H9 (cell line): ENCODE data around the gene SLC24A3. TPM values are rescaled to one million over a fixed set of nuclear protein-coding genes. Genes with fewer than 3 reads are reported as not detected.

Experiments used
- DNase-seq: peaks from one replicate; pipeline ENCODE4 v3.0.0-alpha.2; 2017
- H2AFZ ChIP-seq: one replicate; pipeline ENCODE4 v1.6.1; 2013; ENCODE audit warnings: mild to moderate bottlenecking, low read length, control low read depth, moderate library complexity
- H2AK5ac ChIP-seq: 2 replicates; pipeline ENCODE4 v1.6.1; 2013; ENCODE audit warnings: low read length, control low read depth, mixed read lengths; ENCODE audit not compliant: insufficient read length
- H2BK120ac ChIP-seq: one replicate; pipeline ENCODE4 v1.6.1; 2013; ENCODE audit warnings: low read depth, mild to moderate bottlenecking, low read length, control low read depth, inconsistent platforms; ENCODE audit not compliant: poor library complexity, severe bottlenecking
- H2BK12ac ChIP-seq: 2 replicates; pipeline ENCODE4 v1.6.1; 2013; ENCODE audit warnings: low read length, control low read depth, mixed read lengths, low read depth; ENCODE audit not compliant: insufficient read length
- H2BK15ac ChIP-seq: 2 replicates; pipeline ENCODE4 v1.6.1; 2013; ENCODE audit warnings: low read depth, low read length, control low read depth
- H2BK20ac ChIP-seq: one replicate; pipeline ENCODE4 v1.6.1; 2013; ENCODE audit warnings: low read depth, mild to moderate bottlenecking, low read length, control low read depth, inconsistent platforms; ENCODE audit not compliant: poor library complexity, severe bottlenecking
- H2BK5ac ChIP-seq: 2 replicates; pipeline ENCODE4 v1.6.1; 2013; ENCODE audit warnings: low read length, control low read depth, mixed read lengths; ENCODE audit not compliant: insufficient read length
- H3K14ac ChIP-seq: 2 replicates; pipeline ENCODE4 v1.6.1; 2013; ENCODE audit warnings: low read length, control low read depth; ENCODE audit not compliant: insufficient read depth
- H3K18ac ChIP-seq: 2 replicates; pipeline ENCODE4 v1.6.1; 2013; ENCODE audit warnings: low read depth, mild to moderate bottlenecking, mixed read lengths, low read length, control low read depth; ENCODE audit not compliant: insufficient read length
- H3K23ac ChIP-seq: 2 replicates; pipeline ENCODE4 v1.6.1; 2013; ENCODE audit warnings: low read length, control low read depth, mixed read lengths, low read depth; ENCODE audit not compliant: insufficient read length
- H3K23me2 ChIP-seq: 2 replicates; pipeline ENCODE4 v1.6.1; 2013; ENCODE audit warnings: low read depth, mild to moderate bottlenecking, mixed read lengths, low read length, control low read depth; ENCODE audit not compliant: insufficient read length, poor library complexity, severe bottlenecking
- H3K27ac ChIP-seq: 2 replicates; pipeline ENCODE4 v1.5.1; 2013; ENCODE audit warnings: low read length, control low read depth, mixed read lengths, low read depth; ENCODE audit not compliant: insufficient read length
- H3K27me3 ChIP-seq: 2 replicates; pipeline ENCODE4 v1.6.1; 2013; ENCODE audit warnings: low read length, control low read depth, inconsistent platforms; ENCODE audit not compliant: insufficient read depth
- H3K4ac ChIP-seq: 2 replicates; pipeline ENCODE4 v1.6.1; 2013; ENCODE audit warnings: low read depth, mild to moderate bottlenecking, control low read depth, inconsistent platforms, low read length, moderate library complexity
- H3K4me1 ChIP-seq: 2 replicates; pipeline ENCODE4 v1.6.1; 2013; ENCODE audit warnings: low read length, control low read depth, inconsistent platforms; ENCODE audit not compliant: insufficient read depth
- H3K4me2 ChIP-seq: 2 replicates; pipeline ENCODE4 v1.6.1; 2013; ENCODE audit warnings: low read length, control low read depth, mixed read lengths; ENCODE audit not compliant: insufficient read length, insufficient read depth
- H3K56ac ChIP-seq: 2 replicates; pipeline ENCODE4 v1.6.1; 2013; ENCODE audit warnings: low read depth, mild to moderate bottlenecking, mixed read lengths, low read length, control low read depth; ENCODE audit not compliant: insufficient read length
- H3K79me1 ChIP-seq: 2 replicates; pipeline ENCODE4 v1.6.1; 2013; ENCODE audit warnings: low read depth, mild to moderate bottlenecking, moderate library complexity, low read length, control low read depth, inconsistent platforms; ENCODE audit not compliant: insufficient read depth, poor library complexity, severe bottlenecking
- H3K79me2 ChIP-seq: 2 replicates; pipeline ENCODE4 v1.6.1; 2013; ENCODE audit warnings: low read length, control low read depth, inconsistent platforms; ENCODE audit not compliant: insufficient read depth
- H3K9ac ChIP-seq: 2 replicates; pipeline ENCODE4 v1.6.1; 2013; ENCODE audit warnings: low read length, control low read depth, mixed read lengths; ENCODE audit not compliant: insufficient read length; ENCODE audit errors: extremely low read depth
- H3K9me3 ChIP-seq: one replicate; pipeline ENCODE4 v1.6.1; 2013; ENCODE audit warnings: low read depth, low read length, inconsistent platforms; ENCODE audit not compliant: control insufficient read depth
- H3T11ph ChIP-seq: one replicate; pipeline ENCODE4 v1.6.1; 2013; ENCODE audit warnings: mild to moderate bottlenecking, low read length, control low read depth, inconsistent platforms
- H4K20me1 ChIP-seq: one replicate; pipeline ENCODE4 v1.6.1; 2013; ENCODE audit not compliant: control insufficient read depth, insufficient read length, insufficient read depth
- H4K5ac ChIP-seq: 2 replicates; pipeline ENCODE4 v1.6.1; 2013; ENCODE audit warnings: low read depth, mild to moderate bottlenecking, mixed read lengths, low read length, control low read depth; ENCODE audit not compliant: insufficient read length
- H4K8ac ChIP-seq: replicated peaks from 2 replicates; pipeline ENCODE4 v1.6.1; 2013; ENCODE audit warnings: low read length, control low read depth, mixed read lengths, low read depth; ENCODE audit not compliant: insufficient read length
- H4K91ac ChIP-seq: 2 replicates; pipeline ENCODE4 v1.6.1; 2013; ENCODE audit warnings: low read depth, mild to moderate bottlenecking, moderate library complexity, mixed read lengths, low read length, control low read depth; ENCODE audit not compliant: insufficient read length
- H3K27ac Mint-ChIP-seq, 3 experiments: 2 replicates in 2 of 3; 3 replicates in 1 of 3; pipeline ENCODE4 v1.8.0; 2020 to 2021; ENCODE audit warnings: mixed read lengths in 3 of 3, mild to moderate bottlenecking in 1 of 3, moderate library complexity in 1 of 3
- H3K27me3 Mint-ChIP-seq: 2 replicates; pipeline ENCODE4 v1.8.0; 2021; ENCODE audit warnings: low read depth, mild to moderate bottlenecking, moderate library complexity, mixed read lengths
- H3K36me3 Mint-ChIP-seq, 3 experiments: 2 replicates in 2 of 3; 3 replicates in 1 of 3; pipeline ENCODE4 v1.8.0; 2020 to 2021; ENCODE audit warnings: low read depth in 3 of 3, mixed read lengths in 3 of 3; ENCODE audit not compliant: insufficient read depth in 1 of 3
- H3K4me1 Mint-ChIP-seq, 2 experiments: 2 replicates each; pipeline ENCODE4 v1.8.0; 2020; ENCODE audit warnings: mixed read lengths in 2 of 2
- H3K4me3 Mint-ChIP-seq, 2 experiments: 2 replicates in 1 of 2; 3 replicates in 1 of 2; pipeline ENCODE4 v1.8.0; 2020 to 2021; ENCODE audit warnings: mild to moderate bottlenecking in 2 of 2, mixed read lengths in 2 of 2, moderate library complexity in 1 of 2
- H3K9me3 Mint-ChIP-seq, 2 experiments: 2 replicates in 1 of 2; 3 replicates in 1 of 2; pipeline ENCODE4 v1.8.0; 2020; ENCODE audit warnings: mild to moderate bottlenecking in 2 of 2, mixed read lengths in 2 of 2, moderate library complexity in 1 of 2
- WGBS: extraction: QIAGEN DNeasy Blood & Tissue Kit; methylation state at CpG from one replicate; pipeline ENCODE4 v1.1.7; 2013; ENCODE audit warnings: missing lambda C conversion rate, low lambda C conversion rate, mixed read lengths; ENCODE audit not compliant: insufficient read length; ENCODE audit errors: extremely low coverage; 5-methylcytosine and 5-hydroxymethylcytosine counted together
- total RNA-seq: library from RNA; stranded (reverse); gene quantifications from 2 replicates; pipeline ENCODE4 v1.2.1, GENCODE V29; 2021
- TF ChIP-seq, protein P1 (sequence below): fragments of 200-600 bp; sonication (generic); conservative IDR thresholded peaks from 3 replicates; pipeline ENCODE4 v1.8.0; 2021; ENCODE audit warnings: antibody characterized with exemption, mild to moderate bottlenecking

SLC24A3 gene
- total RNA-seq, 1 experiment from 2014 or later, result 0.83 TPM

DNA sequence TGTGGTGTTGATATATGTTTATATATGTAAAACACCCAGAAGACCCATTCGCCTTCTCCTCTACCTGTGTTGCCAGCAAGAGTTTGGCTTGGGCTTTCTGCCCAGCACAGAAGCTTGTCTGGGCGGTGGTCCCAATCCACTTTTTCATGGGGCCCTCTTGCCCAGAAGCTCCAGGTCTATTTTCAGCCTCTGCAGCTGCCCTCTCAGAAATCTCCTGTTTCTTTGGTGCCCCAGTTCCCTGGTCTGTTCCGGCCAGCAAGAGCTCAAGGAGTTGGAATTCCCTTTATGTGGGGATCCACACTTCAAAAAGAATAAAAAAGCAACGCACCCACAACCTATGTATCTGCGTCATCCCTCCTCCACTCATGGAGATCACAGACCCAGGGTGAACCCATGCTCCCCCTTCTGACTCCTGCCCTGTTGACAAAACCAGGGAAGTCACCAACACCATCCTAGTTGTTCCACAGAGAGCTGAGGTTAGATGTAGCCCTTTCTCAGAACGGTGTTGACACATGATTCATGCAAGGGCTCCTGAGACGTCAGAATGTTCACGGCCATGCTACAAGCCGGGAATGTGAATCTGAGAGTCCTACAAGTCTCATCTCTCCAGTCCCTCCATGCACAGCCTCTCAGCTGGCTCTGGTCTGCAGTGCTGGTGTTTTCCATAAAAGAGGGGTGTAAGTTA is 388.8 kb downstream of the SLC24A3 start:
- Histone ChIP-seq H3K4me1 (no peaks in the 10 kb centered on the region; the same call in 1 of the 2 replicates), H3K9me3 (no peaks in the 10 kb centered on the region), H2BK120ac (no peak overlapping the region), H2BK5ac (no peak overlapping the region), H3K79me2 (no peaks in the 10 kb centered on the region), H4K20me1 (no peaks in the 10 kb centered on the region), H3K27me3 (no peaks in the 10 kb centered on the region), H3K9ac (no peak overlapping the region), H3T11ph (no peak overlapping the region), H3K27ac (no peak overlapping the region), H2BK12ac (no peak overlapping the region), H4K8ac (no peak overlapping the region), H3K4ac (no peak overlapping the region), H3K18ac (no peak overlapping the region), H3K14ac (no peak overlapping the region), H3K23ac (no peak overlapping the region), H3K79me1 (no peaks in the 10 kb centered on the region), H2AFZ (no peak overlapping the region), H2BK15ac (no peak overlapping the region), H4K91ac (no peak overlapping the region), H3K56ac (no peak overlapping the region), H3K23me2 (no peaks in the 10 kb centered on the region), H2AK5ac (no peak overlapping the region), H3K4me2 (no peak overlapping the region), H4K5ac (no peak overlapping the region), H2BK20ac (no peak overlapping the region)
- H3K27ac Mint-ChIP-seq, result peak overlapping the region in 1 of 3 experiments; percentile 55; a peak in 2 of 7 replicates
- H3K27me3 Mint-ChIP-seq, result no peaks in the 10 kb centered on the region; the same call in 1 of the 2 replicates
- H3K4me1 Mint-ChIP-seq, result peaks cover 28 to 38% of the 10 kb centered on the region in 2 experiments
- no peak overlapping the region for H3K4me3 Mint-ChIP-seq
- TF ChIP-seq, protein P1, sequence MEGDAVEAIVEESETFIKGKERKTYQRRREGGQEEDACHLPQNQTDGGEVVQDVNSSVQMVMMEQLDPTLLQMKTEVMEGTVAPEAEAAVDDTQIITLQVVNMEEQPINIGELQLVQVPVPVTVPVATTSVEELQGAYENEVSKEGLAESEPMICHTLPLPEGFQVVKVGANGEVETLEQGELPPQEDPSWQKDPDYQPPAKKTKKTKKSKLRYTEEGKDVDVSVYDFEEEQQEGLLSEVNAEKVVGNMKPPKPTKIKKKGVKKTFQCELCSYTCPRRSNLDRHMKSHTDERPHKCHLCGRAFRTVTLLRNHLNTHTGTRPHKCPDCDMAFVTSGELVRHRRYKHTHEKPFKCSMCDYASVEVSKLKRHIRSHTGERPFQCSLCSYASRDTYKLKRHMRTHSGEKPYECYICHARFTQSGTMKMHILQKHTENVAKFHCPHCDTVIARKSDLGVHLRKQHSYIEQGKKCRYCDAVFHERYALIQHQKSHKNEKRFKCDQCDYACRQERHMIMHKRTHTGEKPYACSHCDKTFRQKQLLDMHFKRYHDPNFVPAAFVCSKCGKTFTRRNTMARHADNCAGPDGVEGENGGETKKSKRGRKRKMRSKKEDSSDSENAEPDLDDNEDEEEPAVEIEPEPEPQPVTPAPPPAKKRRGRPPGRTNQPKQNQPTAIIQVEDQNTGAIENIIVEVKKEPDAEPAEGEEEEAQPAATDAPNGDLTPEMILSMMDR, result no peak
- H3K36me3 Mint-ChIP-seq, result peaks cover 0 to 5% (median 0%) of the 10 kb centered on the region in 3 experiments; a peak in 4 of 7 replicates
- WGBS, result no CpG with 5 or more reads among the region's 9 CpGs
- H3K9me3 Mint-ChIP-seq, result peaks cover 0 to 5% of the 10 kb centered on the region in 2 experiments; a peak in 2 of 5 replicates
- DNase-seq, result no peak
